ENCODE results near the gene PSME3.

- TF ChIP-seq POLR2A (IDR thresholded peaks at IDR 0.05) (no peak), CTCF (IDR thresholded peaks at IDR 0.05) (no peak)
Measured at GRCh38 chr17:42814633-42815399, 18.4 kb upstream of the PSME3 start.

Measured in testis (tissue), 2 donors.